Measurements from ENCODE around the gene PRG3. TPM values are rescaled to one million over a fixed set of nuclear protein-coding genes. Genes with fewer than 3 reads are reported as not detected.

PRG3 gene
- total RNA-seq, 2 donors from 2014 or later: not detected

DNA sequence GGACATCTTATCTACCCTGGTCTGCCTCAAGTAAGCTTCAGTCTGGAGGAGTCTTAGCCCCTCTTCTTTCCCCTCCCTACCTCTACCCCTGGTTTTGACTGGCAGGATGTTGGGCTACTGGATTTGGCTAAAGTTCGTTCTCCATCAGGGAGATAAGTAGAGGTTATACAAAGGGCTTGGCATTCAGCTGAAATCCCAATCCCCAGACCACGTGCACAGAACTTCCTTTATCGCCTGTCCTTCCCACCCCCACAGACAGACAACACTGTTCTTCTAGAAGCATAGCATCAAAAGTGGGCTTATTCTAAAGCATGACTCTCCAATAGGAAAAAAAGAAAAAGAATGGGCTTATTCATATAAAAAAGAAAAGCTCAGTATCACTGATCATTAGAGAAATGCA is 7.8 kb downstream of the PRG3 start:
- H3K36me3 ChIP-seq: no peaks in the 10 kb centered on the region
- no peak overlapping the region for H3K27ac ChIP-seq
- H3K27me3 ChIP-seq (replicated peaks; ENCODE audit: insufficient read depth): no peaks in the 10 kb centered on the region
- no peaks in the 10 kb centered on the region for H3K9me3 ChIP-seq
- ATAC-seq (ENCODE audit: insufficient number of reproducible peaks, low FRiP score, low read depth) (no peak), DNase-seq (ENCODE audit: low spot score) (no peak)
- no peaks in the 10 kb centered on the region for H3K4me1 ChIP-seq (ENCODE audit: control insufficient read depth in 1 of 2, low read depth in 2 of 2)
- no peak overlapping the region for H3K4me3 ChIP-seq
- TF ChIP-seq CTCF (IDR thresholded peaks at IDR 0.05): no peak

- ATAC-seq (ENCODE audit: insufficient number of reproducible peaks, low FRiP score, low read depth): no peak
- H3K9me3 ChIP-seq: no peaks in the 10 kb centered on the region
- no peak for DNase-seq (ENCODE audit: low spot score)
- H3K4me3 ChIP-seq: no peak overlapping the region
- H3K27ac ChIP-seq: no peak overlapping the region
- H3K4me1 ChIP-seq (ENCODE audit: control insufficient read depth in 1 of 2, low read depth in 2 of 2): no peaks in the 10 kb centered on the region
- no peaks in the 10 kb centered on the region for H3K27me3 ChIP-seq (replicated peaks; ENCODE audit: insufficient read depth)
- no peak for TF ChIP-seq CTCF (IDR thresholded peaks at IDR 0.05)
- no peaks in the 10 kb centered on the region for H3K36me3 ChIP-seq
Measured at GRCh38 chr11:57370941-57371340, 10.0 kb downstream of the PRG3 start.

GRCh38 chr11:57370251-57370650 is 10.7 kb downstream of the PRG3 start:
- H3K9me3 ChIP-seq: no peaks in the 10 kb centered on the region
- ATAC-seq (ENCODE audit: insufficient number of reproducible peaks, low FRiP score, low read depth): no peak
- TF ChIP-seq CTCF (IDR thresholded peaks at IDR 0.05): no peak
- H3K27me3 ChIP-seq (replicated peaks; ENCODE audit: insufficient read depth): no peaks in the 10 kb centered on the region
- no peaks in the 10 kb centered on the region for H3K36me3 ChIP-seq
- H3K27ac ChIP-seq: no peak overlapping the region
- no peak for DNase-seq (ENCODE audit: low spot score)
- H3K4me3 ChIP-seq: no peak overlapping the region
- no peaks in the 10 kb centered on the region for H3K4me1 ChIP-seq (ENCODE audit: control insufficient read depth in 1 of 2, low read depth in 2 of 2)

GRCh38 chr11:57368845-57369232 is 12.1 kb downstream of the PRG3 start:
- no peaks in the 10 kb centered on the region for H3K9me3 ChIP-seq
- H3K4me1 ChIP-seq (ENCODE audit: control insufficient read depth in 1 of 2, low read depth in 2 of 2): no peaks in the 10 kb centered on the region
- H3K4me3 ChIP-seq: no peak overlapping the region
- DNase-seq (ENCODE audit: low spot score): no peak
- H3K27ac ChIP-seq: no peak overlapping the region
- ATAC-seq (ENCODE audit: insufficient number of reproducible peaks, low FRiP score, low read depth): no peak
- H3K36me3 ChIP-seq: no peaks in the 10 kb centered on the region
- H3K27me3 ChIP-seq (replicated peaks; ENCODE audit: insufficient read depth): no peaks in the 10 kb centered on the region
- TF ChIP-seq CTCF (IDR thresholded peaks at IDR 0.05): no peak

DNA sequence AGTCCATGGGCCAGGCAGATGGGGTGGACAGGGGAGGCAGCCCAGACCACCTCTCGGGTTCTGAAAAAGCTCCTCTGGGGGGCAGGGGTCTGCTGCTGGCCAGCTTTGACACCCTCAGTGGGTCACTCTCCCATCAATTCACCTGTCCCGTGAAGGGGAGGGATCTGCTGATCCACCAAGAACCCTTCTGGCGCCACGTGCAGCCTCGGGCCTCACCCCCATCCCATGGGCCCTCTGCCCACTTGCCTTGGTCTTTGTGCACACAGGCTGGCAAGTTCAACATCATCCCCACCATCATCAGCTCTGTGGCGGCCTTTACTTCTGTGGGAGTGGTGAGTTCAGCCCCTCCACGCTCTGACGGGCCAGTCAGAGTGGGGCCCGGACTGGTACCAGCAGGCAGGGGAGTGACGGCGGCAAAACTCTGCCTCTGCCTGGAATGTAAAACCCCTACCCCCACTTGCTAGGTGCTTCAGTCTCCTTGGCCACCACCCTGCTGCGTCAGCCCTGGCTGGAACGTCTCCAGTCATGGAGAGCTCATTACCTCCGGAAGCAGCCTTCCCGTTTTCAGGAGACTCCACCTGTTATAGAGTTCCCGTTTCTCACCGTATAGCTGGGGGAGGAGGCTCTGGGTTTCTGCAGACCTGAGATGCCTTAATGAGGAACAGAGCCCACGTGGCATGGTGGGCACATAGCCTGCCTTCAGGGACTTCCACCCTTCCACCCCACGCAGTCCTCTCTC is 12.7 kb downstream of the PRG3 start:
- DNase-seq (ENCODE audit: low spot score): no peak
- Histone ChIP-seq H3K4me3 (no peak overlapping the region), H3K9me3 (no peaks in the 10 kb centered on the region), H3K27ac (no peak overlapping the region), H3K4me1 (ENCODE audit: control insufficient read depth in 1 of 2, low read depth in 2 of 2) (no peaks in the 10 kb centered on the region), H3K36me3 (no peaks in the 10 kb centered on the region), H3K27me3 (replicated peaks; ENCODE audit: insufficient read depth) (no peaks in the 10 kb centered on the region)
- TF ChIP-seq CTCF (IDR thresholded peaks at IDR 0.05): no peak
- no peak for ATAC-seq (ENCODE audit: insufficient number of reproducible peaks, low FRiP score, low read depth)
